Activated naive CD4-positive, alpha-beta T cell treated with Interleukin-2 at 50 U/mL for 16 hours (primary cell): Measurements from ENCODE around the gene ZNF839.
A peak's percentile ranks its signal among the peaks of the same experiment; 100 is the strongest.
"Not testable (repeated sequence)": the region's sequence is repeated elsewhere in the genome, so short reads cannot be mapped to it uniquely, and the experiment has no call there.

Experiments
- DNase-seq: peaks from one replicate; pipeline ENCODE4 v3.0.0-alpha.2; 2020

Gene ZNF839

GRCh38 chr14:102342238-102342637 lies 22.7 kb downstream of the ZNF839 start:
- DNase-seq: no peak

DNA sequence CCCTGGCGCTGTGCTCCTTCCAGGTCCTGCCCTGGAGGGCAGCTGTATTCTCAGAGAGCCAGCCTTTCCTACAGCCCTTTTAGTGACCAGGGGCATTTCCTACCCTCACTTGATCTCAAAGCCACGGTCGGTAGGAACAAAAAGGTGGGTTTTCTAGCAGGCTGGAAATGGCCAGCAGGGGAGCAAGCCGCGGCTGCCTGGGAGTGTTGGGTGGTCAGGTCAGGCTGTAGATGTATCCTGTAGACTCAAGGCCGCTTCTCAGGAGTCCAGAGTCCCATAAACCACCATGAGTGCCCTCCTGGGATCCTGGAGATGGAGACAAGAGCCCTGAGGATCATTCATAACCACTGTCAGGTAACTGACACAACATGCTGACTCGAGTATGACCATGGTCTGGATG lies 24.5 kb downstream of the ZNF839 start:
- DNase-seq: no peak

DNA sequence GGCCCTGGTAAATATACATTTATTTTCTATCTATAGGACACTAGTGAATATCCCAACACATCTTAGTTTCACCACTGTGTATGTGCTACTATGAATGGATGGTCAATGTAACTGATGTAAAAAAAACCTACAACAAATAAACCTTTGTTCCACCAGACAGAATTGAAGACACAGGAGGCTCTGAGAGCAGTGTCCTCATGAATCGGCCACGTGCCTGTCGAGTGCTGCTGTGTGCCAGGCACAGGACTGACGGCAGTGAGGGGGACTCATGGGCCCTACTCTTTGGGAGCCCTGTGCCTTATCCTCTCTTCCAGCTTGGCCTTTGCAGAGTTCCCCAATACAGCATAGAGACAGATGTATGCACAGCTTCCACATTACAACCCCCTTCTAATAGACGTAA lies 24.9 kb downstream of the ZNF839 start:
- DNase-seq: no peak

GRCh38 chr14:102345232-102345631 lies 25.7 kb downstream of the ZNF839 start:
- DNase-seq: no peak

DNA sequence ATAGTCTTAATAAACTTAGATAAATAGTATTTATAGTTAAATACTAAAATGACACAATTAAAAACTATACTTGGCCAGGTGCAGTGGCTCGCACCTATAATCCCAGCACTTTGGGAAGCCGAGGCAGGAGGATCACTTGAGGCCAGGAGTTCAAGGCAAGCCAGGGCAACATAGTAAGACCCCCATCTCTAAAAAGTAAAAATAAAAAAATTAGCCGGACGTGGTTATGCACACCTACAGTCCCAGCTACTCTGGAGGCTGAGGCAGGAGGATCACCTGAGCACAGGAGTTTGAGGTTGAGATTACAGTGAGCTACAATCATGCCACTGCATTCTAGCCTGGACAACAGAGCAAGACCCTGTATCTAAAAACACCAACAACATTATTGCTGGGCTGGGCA lies 27.1 kb downstream of the ZNF839 start:
- DNase-seq: no peak

DNA sequence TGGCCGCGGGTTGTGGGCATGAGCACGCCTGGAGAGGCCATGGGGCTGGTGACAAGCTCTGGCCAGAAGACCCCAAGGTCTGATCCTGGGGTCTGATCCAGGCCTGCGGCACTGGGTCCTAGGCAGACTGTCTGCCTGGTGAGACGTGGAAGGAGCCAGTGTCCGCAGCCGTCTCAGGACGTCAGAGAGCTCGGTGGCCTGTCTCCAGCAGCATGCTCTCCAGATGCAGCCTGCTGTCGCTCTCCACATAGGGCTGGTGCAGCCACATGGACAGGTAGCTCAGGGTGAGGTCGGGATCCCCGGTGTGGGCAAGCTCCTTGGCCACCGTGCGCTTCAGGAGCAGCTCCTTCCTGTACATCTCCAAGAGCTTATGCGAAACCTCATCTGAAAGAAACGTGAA lies 28.8 kb downstream of the ZNF839 start:
- DNase-seq: no peak

- DNase-seq: no peak
These were observed 31.5 kb downstream of the ZNF839 start for GRCh38 chr14:102351023-102351422.

DNA sequence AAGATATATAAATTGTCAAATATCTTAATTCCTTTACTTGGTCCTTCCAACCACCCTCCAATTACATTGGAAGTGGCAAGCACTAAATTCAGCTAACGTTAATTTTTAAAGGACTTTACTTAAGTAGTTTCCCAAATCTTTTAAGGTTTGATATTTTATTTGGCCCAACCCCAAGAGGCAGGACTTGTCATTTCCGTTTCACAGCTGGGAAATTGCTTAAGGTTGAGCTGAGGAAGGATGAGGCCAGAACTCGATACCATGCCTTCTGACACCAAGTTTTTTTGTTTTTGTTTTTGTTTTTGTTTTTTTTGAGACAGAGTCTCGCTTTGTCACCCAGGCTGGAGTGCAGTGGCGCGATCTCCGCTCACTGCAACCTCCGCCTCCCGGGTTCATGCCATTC lies 32.0 kb downstream of the ZNF839 start:
- not testable (repeated sequence) for DNase-seq

GRCh38 chr14:102352213-102352612 lies 32.7 kb downstream of the ZNF839 start:
- DNase-seq: no peak

- no peak for DNase-seq
These were observed 33.6 kb downstream of the ZNF839 start for GRCh38 chr14:102353126-102353619.

DNA sequence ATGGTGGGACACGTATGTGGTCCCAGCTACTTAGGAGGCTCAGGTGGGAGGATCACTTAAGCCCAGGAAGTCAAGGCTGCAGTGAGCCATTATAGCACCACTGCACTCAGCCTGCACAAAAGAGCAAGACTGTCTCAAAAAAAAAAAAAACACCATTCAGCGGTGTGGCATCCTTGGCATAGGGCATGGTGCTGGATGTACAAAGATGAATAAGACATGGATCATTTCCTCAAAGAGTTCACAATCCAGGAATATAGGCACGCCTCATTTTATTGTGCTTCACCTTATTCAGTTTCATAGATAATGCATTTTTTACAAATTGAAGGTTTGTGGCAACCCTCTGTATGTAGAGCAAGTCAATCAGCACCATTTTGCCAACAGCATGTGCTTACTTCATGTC lies 36.7 kb downstream of the ZNF839 start:
- DNase-seq: no peak

DNA sequence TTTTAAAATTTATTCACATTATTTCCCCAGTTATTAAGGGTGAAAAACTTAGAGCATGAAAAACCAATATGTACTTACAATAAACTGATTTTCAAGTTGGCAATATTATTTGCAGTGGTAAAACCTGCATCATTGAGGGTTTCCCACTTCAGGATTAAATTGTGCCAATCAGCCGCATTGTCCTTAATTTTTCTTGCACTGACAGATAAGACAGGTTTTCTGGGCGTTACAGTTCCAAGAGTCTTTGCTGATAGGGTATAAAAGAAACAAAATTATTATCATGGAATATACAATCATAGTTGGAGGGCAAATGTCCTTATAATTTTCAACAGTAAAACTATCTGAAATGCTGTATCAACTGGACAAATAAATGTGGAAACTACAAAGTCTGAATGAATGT lies 39.8 kb downstream of the ZNF839 start:
- no peak for DNase-seq

GRCh38 chr14:102360388-102360787 lies 40.8 kb downstream of the ZNF839 start:
- DNase-seq: no peak

- peak; percentile 62 for DNase-seq
These were observed 42.5 kb downstream of the ZNF839 start for GRCh38 chr14:102362084-102362483.

DNA sequence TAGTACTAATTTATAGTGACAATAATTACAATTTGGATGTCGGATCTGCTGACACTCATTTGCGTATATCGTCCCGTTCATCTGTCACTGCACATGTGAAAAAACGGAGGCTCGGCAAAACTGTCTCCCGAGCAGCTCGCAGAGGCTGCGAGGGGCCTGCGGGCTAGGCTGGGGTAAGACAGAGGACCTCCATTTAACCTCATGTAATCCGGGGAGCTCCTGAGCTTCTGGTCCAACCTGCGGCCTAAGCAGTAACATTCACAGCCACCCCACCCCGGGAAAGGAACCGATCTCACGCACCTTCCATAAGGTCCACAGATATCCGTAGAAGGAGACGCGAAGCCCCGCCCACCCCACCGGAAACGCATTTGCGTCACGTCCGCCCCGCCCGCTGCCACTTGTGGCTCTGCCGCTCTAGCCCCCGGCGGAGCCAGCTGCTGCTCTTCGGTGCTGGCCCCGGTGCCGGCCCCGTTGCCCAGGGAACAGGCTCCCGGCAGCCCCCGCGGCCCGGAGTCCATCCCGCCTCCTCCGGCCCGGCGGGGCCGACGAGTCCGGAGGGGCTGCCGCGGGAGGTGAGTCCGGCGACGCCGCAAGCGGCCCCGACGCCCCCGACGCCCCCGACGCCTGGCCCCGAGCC lies 43.1 kb downstream of the ZNF839 start, which contains the start of the genes CINP and TECPR2:
CINP (minus strand) TSS at position 346 of the 637 bp plus-strand sequence; CDS start at position 307, 39 bp downstream.
TECPR2 (plus strand) TSS at position 397 of the 637 bp plus-strand sequence. CDS start 13,781 bp downstream, outside the sequence.
- DNase-seq: peak; percentile 96

DNA sequence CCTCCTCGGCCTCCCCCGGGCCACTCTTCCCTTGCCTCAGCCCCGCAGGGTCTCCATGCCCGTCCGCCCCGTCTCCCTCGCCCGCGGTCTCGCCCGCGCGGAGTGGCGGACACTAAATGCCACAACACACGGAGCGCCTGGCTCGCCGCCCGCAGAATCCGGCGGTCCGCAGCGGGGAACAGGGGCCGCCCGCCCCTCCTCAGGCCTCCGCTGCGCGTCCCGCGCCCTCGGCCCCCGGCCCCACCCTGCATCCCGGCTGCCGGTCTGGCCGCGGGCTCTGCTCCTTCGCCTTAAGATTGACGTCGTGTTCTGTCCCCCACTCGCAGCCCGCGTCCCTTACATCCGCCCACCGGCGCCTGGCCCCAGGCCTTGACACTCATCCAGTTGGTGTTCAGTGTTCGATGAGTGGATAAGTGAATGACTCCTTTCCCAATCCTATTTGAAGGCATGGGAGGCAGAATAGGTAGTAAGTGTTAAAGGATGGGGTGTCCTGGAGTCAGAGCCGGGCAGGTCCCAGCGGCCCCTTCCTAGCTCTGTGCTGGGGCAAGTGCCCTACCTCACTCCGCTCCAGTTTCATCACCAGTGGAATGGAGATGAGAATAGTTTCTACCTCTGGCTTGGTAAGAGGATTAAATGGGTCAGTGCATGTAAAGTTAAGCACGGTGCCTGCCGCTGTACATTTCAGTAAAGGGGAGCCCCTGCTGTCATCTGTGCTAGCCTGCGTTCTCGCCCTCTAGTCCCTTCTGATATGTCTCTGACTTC lies 43.8 kb downstream of the ZNF839 start:
- DNase-seq: peak; percentile 35

GRCh38 chr14:102370305-102370809 lies 50.8 kb downstream of the ZNF839 start:
- no peak for DNase-seq

GRCh38 chr14:102371361-102371760 lies 51.8 kb downstream of the ZNF839 start:
- DNase-seq: no peak

DNA sequence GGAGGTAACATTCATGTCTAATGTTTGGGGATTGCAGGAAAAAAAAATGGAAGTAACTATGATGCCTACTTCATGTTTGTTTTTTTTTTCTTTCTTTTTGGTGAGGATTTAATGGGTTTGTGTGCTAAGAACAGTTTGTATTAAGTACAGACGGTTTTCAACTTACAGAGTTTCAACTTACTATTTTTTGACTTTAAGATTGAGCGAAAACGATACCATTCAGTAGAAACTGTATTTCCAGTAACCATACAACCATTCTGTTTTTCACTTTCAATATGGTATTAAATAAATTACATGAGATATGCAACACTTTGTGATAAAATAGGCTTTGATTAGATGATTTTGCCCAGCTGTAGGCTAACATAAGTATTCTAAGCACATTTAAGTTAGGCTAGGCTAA lies 53.6 kb downstream of the ZNF839 start:
- no peak for DNase-seq

GRCh38 chr14:102374264-102374663 lies 54.7 kb downstream of the ZNF839 start:
- no peak for DNase-seq

DNA sequence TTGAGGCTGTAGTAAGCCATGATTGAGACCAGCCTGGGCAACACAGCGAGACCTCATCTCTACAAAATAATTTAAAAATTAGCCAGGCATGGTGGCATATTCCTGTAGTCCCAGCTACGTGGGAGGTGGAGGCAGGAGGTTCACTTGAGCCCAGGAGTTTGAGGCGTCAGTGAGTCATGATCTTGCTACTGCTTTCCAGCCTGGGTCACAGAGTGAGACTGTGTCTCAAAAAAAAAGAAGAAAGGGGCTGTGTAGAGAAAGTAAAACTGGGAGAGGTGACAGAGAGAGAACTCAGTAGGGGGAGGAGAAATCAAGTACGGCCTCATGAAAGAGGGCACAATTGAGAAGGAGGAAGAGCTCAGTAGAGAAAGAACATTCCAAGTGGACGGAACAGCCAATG lies 55.6 kb downstream of the ZNF839 start:
- no peak for DNase-seq

- DNase-seq: no peak
These were observed 58.1 kb downstream of the ZNF839 start for GRCh38 chr14:102377696-102378095.

- DNase-seq: no peak
These were observed 59.3 kb downstream of the ZNF839 start for GRCh38 chr14:102378830-102379229.

GRCh38 chr14:102387086-102387485 lies 67.5 kb downstream of the ZNF839 start:
- no peak for DNase-seq
